ENCODE measurements around the gene ZNF692.

DNA sequence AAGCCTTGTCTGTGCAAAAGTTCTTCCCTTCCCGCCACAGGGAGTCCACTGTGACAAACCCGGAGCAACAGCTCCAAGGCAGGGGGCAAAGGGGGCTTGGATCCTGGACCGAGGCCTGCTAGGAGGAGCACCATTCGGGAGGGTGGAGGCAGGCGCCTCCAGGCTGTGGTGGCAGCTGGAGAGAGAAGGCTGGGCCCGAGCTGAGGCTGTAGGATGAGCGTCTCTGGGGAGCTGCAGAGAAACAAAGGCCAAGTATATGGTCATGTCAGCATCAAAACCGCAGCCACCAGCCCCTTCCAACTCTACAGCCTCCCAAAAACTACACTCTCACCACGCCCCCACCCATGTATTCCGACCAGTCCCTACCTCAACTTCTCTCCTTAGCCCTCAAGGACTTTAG is 33.7 kb downstream of the ZNF692 start:
- TF ChIP-seq POLR2A (IDR thresholded peaks at IDR 0.05; ENCODE audit: low read length): no peak
- TF ChIP-seq GATA1 (IDR thresholded peaks at IDR 0.05; ENCODE audit: low read depth, low read length): no peak

All from erythroblast (primary cell).